Karpas-422 (cell line): ENCODE measurements around the gene EAF1. TPM values are rescaled to one million over a fixed set of nuclear protein-coding genes. Genes with fewer than 3 reads are reported as not detected.
A peak's percentile ranks its signal among the peaks of the same experiment; 100 is the strongest.

Source experiments
- DNase-seq: peaks from one replicate; pipeline ENCODE4 v3.0.0-alpha.2; 2015
- H2AFZ ChIP-seq: fragments of 200-600 bp; sonication (generic); 2 replicates; pipeline ENCODE4 v1.6.1; 2014; ENCODE audit warnings: antibody characterized with exemption, low read length, mixed read lengths
- H3K27ac ChIP-seq: fragments of 200-600 bp; sonication (generic); 2 replicates; pipeline ENCODE4 v1.5.1; 2014; ENCODE audit warnings: mild to moderate bottlenecking, low read length, moderate library complexity
- H3K27me3 ChIP-seq: fragments of 200-600 bp; sonication (generic); 2 replicates; pipeline ENCODE4 v1.6.1; 2014; ENCODE audit warnings: low read length, mixed read lengths
- H3K36me3 ChIP-seq: fragments of 200-600 bp; sonication (generic); 2 replicates; pipeline ENCODE4 v1.6.1; 2014; ENCODE audit warnings: low read length, mixed read lengths; ENCODE audit not compliant: insufficient read depth
- H3K4me1 ChIP-seq: fragments of 200-600 bp; sonication (generic); 2 replicates; pipeline ENCODE4 v1.6.1; 2014; ENCODE audit warnings: mild to moderate bottlenecking, low read length, mixed read lengths
- H3K4me2 ChIP-seq: fragments of 200-600 bp; sonication (generic); 2 replicates; pipeline ENCODE4 v1.6.1; 2014; ENCODE audit warnings: low read length, low read depth, mild to moderate bottlenecking; ENCODE audit not compliant: poor library complexity, severe bottlenecking
- H3K4me3 ChIP-seq: fragments of 200-600 bp; sonication (generic); 2 replicates; pipeline ENCODE4 v1.5.1; 2014; ENCODE audit warnings: mild to moderate bottlenecking, antibody characterized with exemption, low read length, mixed read lengths
- H3K79me2 ChIP-seq: fragments of 200-600 bp; sonication (generic); 2 replicates; pipeline ENCODE4 v1.6.1; 2014; ENCODE audit warnings: mild to moderate bottlenecking, low read length, mixed read lengths
- H3K9ac ChIP-seq: fragments of 200-600 bp; sonication (generic); 2 replicates; pipeline ENCODE4 v1.6.0; 2014; ENCODE audit warnings: low read length
- H3K9me2 ChIP-seq: fragments of 200-600 bp; sonication (generic), shearing (Covaris generic); replicated peaks from 2 replicates; pipeline ENCODE4 v1.6.0; 2014; ENCODE audit warnings: mild to moderate bottlenecking, low read length, moderate library complexity; ENCODE audit not compliant: insufficient read depth
- H3K9me3 ChIP-seq: fragments of 300-700, 200-600 bp; sonication (generic); 2 replicates; pipeline ENCODE4 v1.6.1; 2014; ENCODE audit warnings: low read length, mixed read lengths
- H4K20me1 ChIP-seq: fragments of 200-600 bp; sonication (generic); 2 replicates; pipeline ENCODE4 v1.6.1; 2014; ENCODE audit warnings: mild to moderate bottlenecking, antibody characterized with exemption, low read length, low read depth; ENCODE audit not compliant: insufficient read depth
- total RNA-seq: library from RNA; depleted of rRNA; stranded (reverse); fragments of >200 nt; shearing (Covaris generic); gene quantifications from 2 replicates; pipeline ENCODE4 v1.2.3, GENCODE V29; 2014; ENCODE audit warnings: low replicate concordance

Gene EAF1
- total RNA-seq, 1 experiment from 2014 or later, result 29.2 TPM

GRCh38 chr3:15467227-15468181 is 40.1 kb downstream of the EAF1 start:
- H3K9me3 ChIP-seq, result no peaks in the 10 kb centered on the region
- no peak for DNase-seq
- H3K27me3 ChIP-seq, result no peaks in the 10 kb centered on the region
- H3K4me1 ChIP-seq, result no peaks in the 10 kb centered on the region
- no peak overlapping the region for H3K27ac ChIP-seq
- H3K9ac ChIP-seq, result no peak overlapping the region
- H3K79me2 ChIP-seq, result no peaks in the 10 kb centered on the region
- H3K4me3 ChIP-seq, result no peak overlapping the region
- no peak overlapping the region for H2AFZ ChIP-seq
- no peaks in the 10 kb centered on the region for H3K36me3 ChIP-seq
- no peak overlapping the region for H3K4me2 ChIP-seq
- H4K20me1 ChIP-seq, result no peaks in the 10 kb centered on the region
- H3K9me2 ChIP-seq, result no peaks in the 10 kb centered on the region

DNA sequence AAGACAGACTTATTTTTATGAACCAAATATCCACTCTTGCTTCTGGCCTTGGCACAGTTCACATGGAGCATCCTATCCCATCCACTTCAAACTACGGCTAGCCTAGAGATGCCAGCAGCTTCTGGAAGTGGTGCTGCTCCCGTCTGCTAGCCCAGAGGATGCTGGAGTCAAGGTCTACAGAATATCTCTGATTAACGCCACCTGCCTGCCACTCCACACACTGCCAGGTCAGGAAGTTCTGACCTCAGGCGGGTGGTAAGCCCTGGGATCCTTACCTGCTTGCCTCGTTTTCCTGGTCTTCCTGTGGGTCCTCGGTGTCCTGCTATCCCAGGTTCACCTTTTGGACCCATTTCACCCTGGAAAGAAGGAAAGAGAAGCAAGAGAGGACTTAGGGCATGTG is 42.9 kb downstream of the EAF1 start:
- no peak overlapping the region for H3K27ac ChIP-seq
- H3K27me3 ChIP-seq, result no peaks in the 10 kb centered on the region
- no peaks in the 10 kb centered on the region for H3K9me3 ChIP-seq
- no peak overlapping the region for H2AFZ ChIP-seq
- no peaks in the 10 kb centered on the region for H4K20me1 ChIP-seq
- peak; percentile 50 for DNase-seq
- no peaks in the 10 kb centered on the region for H3K79me2 ChIP-seq
- H3K9me2 ChIP-seq, result no peaks in the 10 kb centered on the region
- H3K4me3 ChIP-seq, result no peak overlapping the region
- no peak overlapping the region for H3K9ac ChIP-seq
- H3K4me1 ChIP-seq, result peaks cover 14% of the 10 kb centered on the region
- no peaks in the 10 kb centered on the region for H3K36me3 ChIP-seq
- no peak overlapping the region for H3K4me2 ChIP-seq

GRCh38 chr3:15470849-15471248 is 43.5 kb downstream of the EAF1 start:
- Histone ChIP-seq H3K9me3 (no peaks in the 10 kb centered on the region), H3K27me3 (no peaks in the 10 kb centered on the region), H3K4me3 (no peak overlapping the region), H2AFZ (no peak overlapping the region), H4K20me1 (no peaks in the 10 kb centered on the region), H3K36me3 (no peaks in the 10 kb centered on the region), H3K9ac (no peak overlapping the region), H3K27ac (no peak overlapping the region), H3K4me2 (no peak overlapping the region), H3K9me2 (no peaks in the 10 kb centered on the region), H3K79me2 (no peaks in the 10 kb centered on the region), H3K4me1 (peaks cover 16% of the 10 kb centered on the region)
- no peak for DNase-seq

DNA sequence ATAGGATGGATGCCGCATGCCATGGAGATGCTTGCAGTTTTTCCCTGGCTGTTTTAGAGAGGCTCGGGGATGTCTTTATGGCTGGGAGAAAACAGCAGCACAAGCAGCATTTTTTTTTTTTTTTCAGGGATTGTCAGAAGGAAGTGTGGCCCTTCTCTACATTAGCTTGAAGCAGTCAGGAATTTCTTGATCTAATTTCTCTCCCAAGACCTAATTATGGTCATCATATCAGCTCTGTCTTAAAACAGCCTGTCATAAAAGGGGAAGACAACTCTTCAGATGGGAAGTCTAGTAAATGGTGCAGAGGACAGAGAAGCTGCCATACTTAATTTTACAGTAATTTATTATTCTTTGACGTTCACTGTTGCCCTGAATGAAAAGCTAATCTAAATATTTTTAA is 44.5 kb downstream of the EAF1 start:
- no peaks in the 10 kb centered on the region for H3K27me3 ChIP-seq
- peaks cover 25% of the 10 kb centered on the region for H3K4me1 ChIP-seq
- no peak for DNase-seq
- no peak overlapping the region for H3K27ac ChIP-seq
- no peak overlapping the region for H3K9ac ChIP-seq
- H3K36me3 ChIP-seq, result no peaks in the 10 kb centered on the region
- H3K9me2 ChIP-seq, result no peaks in the 10 kb centered on the region
- H4K20me1 ChIP-seq, result no peaks in the 10 kb centered on the region
- no peak overlapping the region for H3K4me2 ChIP-seq
- H2AFZ ChIP-seq, result no peak overlapping the region
- no peak overlapping the region for H3K4me3 ChIP-seq
- no peaks in the 10 kb centered on the region for H3K9me3 ChIP-seq
- no peaks in the 10 kb centered on the region for H3K79me2 ChIP-seq

GRCh38 chr3:15475161-15475560 is 47.8 kb downstream of the EAF1 start:
- Histone ChIP-seq H3K36me3 (no peaks in the 10 kb centered on the region), H4K20me1 (no peaks in the 10 kb centered on the region), H3K4me2 (peak overlapping the region; percentile 48), H3K9ac (peak overlapping the region; percentile 34; the same call in 1 of the 2 replicates), H3K79me2 (no peaks in the 10 kb centered on the region), H3K27ac (no peak overlapping the region), H2AFZ (no peak overlapping the region), H3K4me3 (no peak overlapping the region), H3K9me3 (no peaks in the 10 kb centered on the region), H3K27me3 (no peaks in the 10 kb centered on the region), H3K4me1 (peaks cover 36% of the 10 kb centered on the region), H3K9me2 (no peaks in the 10 kb centered on the region)
- DNase-seq, result no peak

DNA sequence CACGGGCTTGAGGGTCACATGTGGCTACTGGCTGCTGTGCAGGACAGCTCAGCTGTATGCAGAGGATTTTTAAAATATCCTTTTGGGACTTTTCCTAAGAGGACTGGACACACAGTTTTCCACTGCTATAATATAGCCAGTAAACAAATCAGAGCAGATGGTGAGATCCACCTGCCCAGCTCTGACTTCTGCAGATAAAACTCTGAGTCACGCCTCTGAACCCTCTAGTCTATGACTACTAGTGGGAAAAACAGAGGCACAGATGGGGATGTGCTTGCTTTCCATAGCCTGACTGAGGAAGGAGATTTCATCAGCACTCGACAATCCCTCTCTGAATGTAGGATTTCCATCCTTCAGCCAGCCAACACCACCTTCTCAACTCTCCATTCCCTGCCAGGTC is 49.0 kb downstream of the EAF1 start:
- Histone ChIP-seq H3K4me3 (no peak overlapping the region), H4K20me1 (no peaks in the 10 kb centered on the region), H3K4me1 (peaks cover 36% of the 10 kb centered on the region), H2AFZ (no peak overlapping the region), H3K9me2 (no peaks in the 10 kb centered on the region), H3K9me3 (no peaks in the 10 kb centered on the region), H3K9ac (no peak overlapping the region), H3K27ac (no peak overlapping the region), H3K4me2 (no peak overlapping the region), H3K36me3 (no peaks in the 10 kb centered on the region), H3K27me3 (no peaks in the 10 kb centered on the region), H3K79me2 (no peaks in the 10 kb centered on the region)
- no peak for DNase-seq

DNA sequence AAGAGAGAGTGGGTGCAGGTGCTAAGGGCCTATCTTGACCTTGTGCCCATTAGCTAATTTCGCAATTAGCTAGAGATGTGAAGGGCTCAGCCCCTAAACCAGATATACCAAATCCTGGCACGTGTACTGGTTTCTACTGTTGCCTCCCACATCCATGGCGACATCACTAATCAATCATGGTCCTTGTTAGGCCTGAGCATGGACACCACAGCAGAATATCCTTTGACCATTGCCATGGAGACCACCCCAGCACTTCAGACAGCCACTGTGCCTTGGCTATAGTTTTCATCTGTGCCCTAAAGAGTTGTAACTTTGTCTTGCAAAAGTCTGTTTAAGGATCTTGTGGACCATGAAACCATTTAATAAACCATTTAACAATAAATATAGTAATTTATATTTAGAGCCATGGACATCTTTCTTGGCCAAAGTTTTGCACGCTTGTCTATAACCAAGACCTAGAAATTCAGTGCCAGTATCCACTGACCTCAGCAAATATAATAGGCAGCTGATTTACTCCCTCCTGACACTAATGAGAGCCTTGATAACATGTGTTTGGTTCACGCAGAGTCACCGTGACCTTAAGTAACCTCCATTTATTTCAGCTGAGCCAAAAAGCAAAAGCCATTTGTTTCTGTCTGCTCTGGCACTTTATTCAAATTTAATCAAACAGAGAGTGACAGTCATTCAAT is 50.7 kb downstream of the EAF1 start:
- no peaks in the 10 kb centered on the region for H3K79me2 ChIP-seq
- no peaks in the 10 kb centered on the region for H4K20me1 ChIP-seq
- no peak for DNase-seq
- H3K4me2 ChIP-seq, result peak overlapping the region; percentile 11
- H2AFZ ChIP-seq, result no peak overlapping the region
- no peak overlapping the region for H3K27ac ChIP-seq
- no peaks in the 10 kb centered on the region for H3K9me3 ChIP-seq
- no peak overlapping the region for H3K9ac ChIP-seq
- H3K27me3 ChIP-seq, result no peaks in the 10 kb centered on the region
- peaks cover 36% of the 10 kb centered on the region for H3K4me1 ChIP-seq
- H3K36me3 ChIP-seq, result no peaks in the 10 kb centered on the region
- no peak overlapping the region for H3K4me3 ChIP-seq
- H3K9me2 ChIP-seq, result no peaks in the 10 kb centered on the region

DNA sequence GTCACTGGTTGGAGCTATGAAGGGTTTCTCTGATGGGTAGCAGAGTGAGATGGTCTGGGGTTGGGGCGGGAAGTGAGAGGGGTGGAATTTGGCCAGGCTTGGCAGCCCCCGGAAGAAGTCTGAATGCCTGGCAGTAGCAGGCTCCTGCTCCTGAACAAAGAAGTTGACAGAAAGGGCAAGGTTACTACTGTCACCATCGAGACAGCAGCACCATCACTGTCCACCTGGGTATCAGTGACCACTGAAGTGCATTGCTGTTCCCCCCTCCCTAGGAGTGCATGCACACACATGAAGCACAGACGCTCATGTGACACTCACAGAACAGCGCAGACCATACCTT is 51.2 kb downstream of the EAF1 start:
- H3K4me3 ChIP-seq, result no peak overlapping the region
- peaks cover 36% of the 10 kb centered on the region for H3K4me1 ChIP-seq
- H3K9me3 ChIP-seq, result no peaks in the 10 kb centered on the region
- H3K9ac ChIP-seq, result no peak overlapping the region
- H3K79me2 ChIP-seq, result no peaks in the 10 kb centered on the region
- peak overlapping the region; percentile 11 for H3K4me2 ChIP-seq
- no peaks in the 10 kb centered on the region for H4K20me1 ChIP-seq
- H3K9me2 ChIP-seq, result no peaks in the 10 kb centered on the region
- H3K27ac ChIP-seq, result no peak overlapping the region
- H3K36me3 ChIP-seq, result no peaks in the 10 kb centered on the region
- no peak for DNase-seq
- H3K27me3 ChIP-seq, result no peaks in the 10 kb centered on the region
- H2AFZ ChIP-seq, result no peak overlapping the region
